ENCODE results near the gene ENTPD5.
"Not testable (repeated sequence)": the region's sequence is repeated elsewhere in the genome, so short reads cannot be mapped to it uniquely, and the experiment has no call there.

Gene ENTPD5

GRCh38 chr14:73998726-73999125 lies 20.4 kb downstream of the ENTPD5 start:
- DNase-seq (ENCODE audit: low read depth), result no peak

GRCh38 chr14:73997944-73998447 lies 21.1 kb downstream of the ENTPD5 start:
- DNase-seq (ENCODE audit: low read depth), result no peak

- no peak for DNase-seq (ENCODE audit: low read depth)
Measured at GRCh38 chr14:73997108-73997943, 21.8 kb downstream of the ENTPD5 start.

- no peak for DNase-seq (ENCODE audit: low read depth)
Measured at GRCh38 chr14:73996731-73997107, 22.4 kb downstream of the ENTPD5 start.

- no peak for DNase-seq (ENCODE audit: low read depth)
Measured at GRCh38 chr14:73995977-73996378, 23.1 kb downstream of the ENTPD5 start.

GRCh38 chr14:73994926-73995325 lies 24.2 kb downstream of the ENTPD5 start:
- DNase-seq (ENCODE audit: low read depth), result not testable (repeated sequence)

- DNase-seq (ENCODE audit: low read depth), result no peak
Measured at GRCh38 chr14:73991092-73991491, 28.0 kb downstream of the ENTPD5 start.

GRCh38 chr14:73988656-73989055 lies 30.4 kb downstream of the ENTPD5 start:
- not testable (repeated sequence) for DNase-seq (ENCODE audit: low read depth)

- no peak for DNase-seq (ENCODE audit: low read depth)
Measured at GRCh38 chr14:73988065-73988464, 31.0 kb downstream of the ENTPD5 start.

GRCh38 chr14:73977896-73978295 lies 41.2 kb downstream of the ENTPD5 start:
- DNase-seq (ENCODE audit: low read depth), result no peak

GRCh38 chr14:73976125-73976524 lies 43.0 kb downstream of the ENTPD5 start:
- no peak for DNase-seq (ENCODE audit: low read depth)

- no peak for DNase-seq (ENCODE audit: low read depth)
Measured at GRCh38 chr14:73973497-73973896, 45.6 kb downstream of the ENTPD5 start.

- DNase-seq (ENCODE audit: low read depth), result no peak
Measured at GRCh38 chr14:73968885-73969284, 50.2 kb downstream of the ENTPD5 start.

GRCh38 chr14:73965216-73965615 lies 53.9 kb downstream of the ENTPD5 start:
- DNase-seq (ENCODE audit: low read depth), result no peak

GRCh38 chr14:73961192-73961591 lies 57.9 kb downstream of the ENTPD5 start:
- DNase-seq (ENCODE audit: low read depth), result no peak

- DNase-seq (ENCODE audit: low read depth), result no peak
Measured at GRCh38 chr14:73958591-73958990, 60.5 kb downstream of the ENTPD5 start.

GRCh38 chr14:73955674-73956073 lies 63.4 kb downstream of the ENTPD5 start:
- no peak for DNase-seq (ENCODE audit: low read depth)

- DNase-seq (ENCODE audit: low read depth), result no peak
Measured at GRCh38 chr14:73953731-73954130, 65.4 kb downstream of the ENTPD5 start.

GRCh38 chr14:73949752-73950734 lies 69.0 kb downstream of the ENTPD5 start, which contains the start of the genes COQ6 and FAM161B:
Gene COQ6 (plus strand): TSS chr14:73950302. CDS start chr14:73950333, 31 bp downstream.
Gene FAM161B (minus strand): TSS chr14:73950094. CDS start chr14:73950026, 68 bp downstream.
- peak; percentile 93 for DNase-seq (ENCODE audit: low read depth)

- no peak for DNase-seq (ENCODE audit: low read depth)
Measured at GRCh38 chr14:73945159-73945670, 73.9 kb downstream of the ENTPD5 start.

GRCh38 chr14:73944432-73945158 lies 74.5 kb downstream of the ENTPD5 start:
- no peak for DNase-seq (ENCODE audit: low read depth)

All from HS-27A (cell line).